Effector CD8-positive, alpha-beta T cell (primary cell): ENCODE data around the gene EAF2.
"Not testable (repeated sequence)": the region's sequence is repeated elsewhere in the genome, so short reads cannot be mapped to it uniquely, and the experiment has no call there.

ENCODE experiments used
- DNase-seq: peaks from one replicate; lab custom pipeline; 2025; lab: John Stamatoyannopoulos, UW
- total RNA-seq, 4 experiments: gene quantifications; one replicate each; lab custom pipeline; 2026; lab: John Stamatoyannopoulos, UW

EAF2 gene
- total RNA-seq: 3.0 to 5.4 (median 3.7) reads per million in 4 experiments

- peak; percentile 91 for DNase-seq
Measured at GRCh38 chr3:121834671-121835464, at the start of gene EAF2, which contains the start of gene IQCB1. TSS of gene EAF2 (plus strand) at chr3:121835209. CDS start at chr3:121835286, 77 bp downstream. TSS of gene IQCB1 (minus strand) at chr3:121835060. CDS start at chr3:121828960, 6,100 bp downstream.

GRCh38 chr3:121786485-121786884 is 48.5 kb upstream of the EAF2 start:
- DNase-seq: no peak

DNA sequence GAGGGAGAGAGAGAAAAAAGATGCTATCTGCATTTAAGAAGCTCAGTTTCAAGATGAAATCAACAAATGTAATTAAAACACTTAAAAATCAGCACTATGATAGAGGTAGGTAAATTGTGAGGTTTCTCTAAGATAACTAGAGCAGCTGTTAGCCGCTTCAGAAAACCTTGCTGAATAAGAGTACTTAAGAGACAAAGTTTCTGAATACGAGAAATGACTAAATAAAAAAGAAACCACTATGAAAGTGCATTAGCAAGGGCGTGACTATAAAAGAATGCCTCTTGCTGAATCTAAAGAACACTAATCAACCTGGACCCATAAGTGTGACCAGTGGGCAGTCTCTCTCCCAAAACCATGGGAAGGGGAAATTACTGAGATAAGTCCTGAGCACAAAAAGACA is 41.9 kb upstream of the EAF2 start:
- DNase-seq: no peak

- DNase-seq: no peak
Measured at GRCh38 chr3:121794264-121794983, 40.6 kb upstream of the EAF2 start.

GRCh38 chr3:121796970-121797369 is 38.0 kb upstream of the EAF2 start:
- DNase-seq: no peak

DNA sequence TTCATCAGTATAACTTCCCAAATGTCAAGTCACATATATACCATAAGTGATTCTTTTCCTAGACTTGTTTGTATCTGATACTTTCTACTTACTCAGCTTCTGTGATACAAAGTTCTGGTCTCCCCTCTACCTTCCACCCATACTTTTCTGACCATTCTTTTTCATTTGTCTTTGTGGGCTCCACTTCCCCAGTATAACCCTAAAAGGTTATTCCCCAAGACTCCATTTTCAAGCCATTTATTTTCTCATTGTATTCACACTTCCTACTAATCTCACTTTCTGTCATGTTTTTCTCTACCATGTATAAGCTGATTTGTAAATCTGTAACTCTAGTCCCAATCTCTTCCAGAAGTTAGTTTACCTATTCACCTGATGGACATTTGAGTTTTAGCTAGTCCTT is 34.1 kb upstream of the EAF2 start:
- no peak for DNase-seq

DNA sequence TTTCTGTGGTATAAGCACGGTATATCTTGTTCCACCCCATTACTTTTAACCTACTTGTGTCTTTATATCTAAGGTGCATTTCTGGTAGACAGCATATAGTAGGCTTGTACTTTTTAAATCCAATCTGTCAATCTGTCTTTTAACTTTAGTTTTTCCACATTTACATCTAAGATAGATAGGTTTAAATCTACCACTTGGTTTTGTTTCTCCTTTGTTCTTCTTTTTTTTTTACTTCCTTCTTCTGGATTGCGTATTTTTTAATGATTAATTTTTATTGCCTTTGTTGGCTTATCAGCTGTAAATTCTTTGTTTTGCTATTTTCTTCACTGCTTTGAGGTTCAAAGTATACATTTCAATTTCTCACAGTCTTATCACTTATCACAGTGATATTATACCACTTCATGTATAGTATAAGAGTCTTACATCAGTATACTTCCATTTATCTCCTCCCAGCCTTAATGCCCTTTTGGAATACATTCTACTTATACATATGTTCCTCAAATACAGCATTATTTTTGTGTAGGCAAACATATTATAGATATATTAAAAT is 31.2 kb upstream of the EAF2 start:
- no peak for DNase-seq

- no peak for DNase-seq
Measured at GRCh38 chr3:121809249-121809648, 25.8 kb upstream of the EAF2 start.

DNA sequence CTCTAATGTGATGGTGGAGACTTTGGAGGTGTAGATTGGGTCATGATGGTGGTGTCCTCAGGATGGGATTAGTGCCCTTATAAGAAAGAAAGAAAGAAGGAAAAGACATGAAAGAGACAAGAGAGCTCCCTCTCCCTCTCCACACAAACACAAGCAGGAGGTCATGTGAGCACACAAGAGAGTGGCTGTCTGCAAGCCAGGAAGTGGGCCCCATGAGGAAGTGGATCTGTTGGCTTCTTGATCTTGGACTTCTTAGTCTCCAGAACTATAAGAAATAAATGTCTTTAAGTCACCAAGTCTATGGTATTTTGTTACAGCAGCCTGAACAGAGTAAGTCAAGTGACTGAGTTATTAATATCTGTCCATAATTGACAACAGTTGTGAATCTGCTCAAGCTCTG is 17.3 kb upstream of the EAF2 start:
- DNase-seq: no peak

DNA sequence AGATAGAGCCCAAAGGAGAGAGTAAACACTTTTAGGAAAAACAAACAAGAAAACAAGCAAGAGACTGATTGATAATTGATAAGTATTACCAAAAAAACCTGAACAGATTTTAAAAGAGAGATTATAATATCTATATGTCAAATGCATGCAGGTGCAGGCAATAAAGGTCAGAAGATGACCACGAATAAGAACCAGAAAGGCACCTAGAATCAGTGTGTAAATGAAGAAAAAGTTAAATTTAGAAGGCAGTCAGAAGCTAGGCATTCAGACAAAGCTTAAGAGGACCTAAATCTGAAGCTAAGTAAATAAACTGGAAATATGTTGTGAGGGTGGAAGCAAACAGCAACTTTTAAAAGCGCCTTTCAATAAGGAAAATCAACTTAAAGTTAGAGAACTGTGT is 16.4 kb upstream of the EAF2 start:
- DNase-seq: no peak

- DNase-seq: no peak
Measured at GRCh38 chr3:121819236-121819635, 15.8 kb upstream of the EAF2 start.

- no peak for DNase-seq
Measured at GRCh38 chr3:121821421-121822199, 13.4 kb upstream of the EAF2 start.

DNA sequence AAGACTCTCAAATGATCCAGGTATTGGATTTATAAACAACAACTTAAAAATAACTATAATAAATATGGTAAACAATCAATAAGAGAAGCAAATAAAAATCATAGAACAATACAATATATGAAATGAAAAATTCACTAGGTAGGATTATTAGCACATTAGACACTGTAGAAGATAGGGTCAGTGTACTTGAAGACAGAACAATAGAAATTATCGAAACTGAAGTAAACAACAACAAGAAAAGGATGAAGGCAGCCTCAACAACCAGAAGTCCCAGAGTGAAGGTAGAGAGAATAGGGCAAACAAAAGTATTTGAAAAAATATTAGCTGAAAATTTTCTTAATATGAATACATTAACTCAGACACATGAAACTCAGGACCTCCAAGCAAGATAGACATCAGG is 12.0 kb upstream of the EAF2 start:
- DNase-seq: no peak

DNA sequence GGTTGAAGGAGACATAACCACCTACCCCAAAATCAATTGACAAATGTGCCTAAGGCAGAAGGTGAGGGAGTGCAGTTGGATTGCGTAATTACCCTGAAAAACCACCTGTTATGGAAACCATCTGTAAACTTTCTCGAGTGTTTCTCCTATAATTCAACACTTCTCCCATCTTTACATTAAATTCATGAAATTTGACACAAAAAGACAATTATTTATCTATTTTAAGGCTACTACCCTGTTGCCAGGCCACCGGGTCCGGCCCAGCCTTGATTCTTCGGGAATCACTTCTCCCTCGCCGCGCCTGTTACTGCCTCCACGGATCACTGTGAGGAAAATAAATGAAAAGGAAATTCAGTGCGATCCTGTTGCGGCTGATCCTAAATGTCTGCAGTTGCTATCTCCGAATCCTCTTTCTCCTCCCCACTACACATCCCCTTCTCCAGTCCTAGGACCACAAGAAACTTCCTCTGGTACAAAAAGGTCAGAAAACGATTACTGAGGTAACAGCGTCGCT is 795 bp upstream of the EAF2 start:
- DNase-seq: no peak

- no peak for DNase-seq
Measured at GRCh38 chr3:121835465-121835801, 424 bp downstream of the EAF2 start.

DNA sequence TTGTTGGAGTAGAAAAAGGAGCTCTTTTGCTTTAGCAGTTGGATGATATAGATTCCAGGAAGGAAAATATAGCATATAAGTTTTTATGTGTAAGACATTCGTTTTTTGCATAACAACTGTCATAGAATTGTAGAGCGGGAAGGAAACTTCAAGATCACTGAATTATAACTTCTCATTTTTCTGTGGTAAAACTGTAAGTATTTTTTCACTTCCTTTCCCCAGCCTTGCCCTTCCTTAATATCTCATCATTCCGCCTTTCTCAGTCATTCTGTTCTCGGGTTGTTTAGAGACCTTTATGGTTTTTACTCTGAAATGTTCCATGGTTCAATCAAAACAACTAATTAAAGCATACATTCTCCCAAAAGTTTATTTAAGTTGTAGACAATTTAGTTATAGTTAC is 1.1 kb downstream of the EAF2 start:
- no peak for DNase-seq

- DNase-seq: no peak
Measured at GRCh38 chr3:121836481-121836880, 1.5 kb downstream of the EAF2 start.

DNA sequence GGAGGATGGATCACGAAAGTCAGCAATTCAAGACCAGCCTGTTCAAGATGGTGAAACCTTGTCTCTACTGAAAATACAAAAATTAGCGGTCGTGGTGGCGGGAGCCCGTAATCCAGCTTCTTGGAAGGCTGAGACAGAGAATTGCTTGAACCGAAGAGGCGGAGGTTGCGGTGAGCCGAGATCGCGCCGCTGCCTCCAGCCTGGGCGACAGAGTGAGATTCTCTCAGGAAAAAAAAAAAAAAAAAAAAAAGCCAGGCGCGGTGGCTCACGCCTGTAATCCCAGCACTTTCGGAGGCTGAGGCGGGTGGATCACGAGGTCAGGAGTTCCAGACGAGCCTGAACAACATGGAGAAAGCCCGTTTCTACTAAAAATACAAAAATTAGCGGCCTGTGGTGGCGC is 5.0 kb downstream of the EAF2 start:
- DNase-seq: no peak

DNA sequence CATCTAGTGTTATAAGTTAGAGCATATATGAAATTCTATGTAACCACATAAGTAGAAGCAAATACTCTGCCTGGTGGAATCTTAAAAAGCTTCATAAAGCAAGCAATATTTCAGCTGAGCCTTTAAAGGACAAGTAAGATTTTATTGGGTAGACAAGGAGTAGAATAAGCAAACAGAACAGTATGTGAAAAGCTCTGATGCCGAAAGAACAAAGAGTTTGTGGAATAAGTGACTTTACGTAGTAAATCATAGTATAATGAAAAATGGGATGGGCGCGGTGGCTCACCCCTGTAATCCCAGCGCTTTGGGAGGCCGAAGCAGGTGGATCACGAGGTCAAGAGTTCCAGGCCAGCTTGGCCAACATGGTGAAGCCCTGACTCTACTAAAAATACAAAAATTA is 9.9 kb downstream of the EAF2 start:
- no peak for DNase-seq

DNA sequence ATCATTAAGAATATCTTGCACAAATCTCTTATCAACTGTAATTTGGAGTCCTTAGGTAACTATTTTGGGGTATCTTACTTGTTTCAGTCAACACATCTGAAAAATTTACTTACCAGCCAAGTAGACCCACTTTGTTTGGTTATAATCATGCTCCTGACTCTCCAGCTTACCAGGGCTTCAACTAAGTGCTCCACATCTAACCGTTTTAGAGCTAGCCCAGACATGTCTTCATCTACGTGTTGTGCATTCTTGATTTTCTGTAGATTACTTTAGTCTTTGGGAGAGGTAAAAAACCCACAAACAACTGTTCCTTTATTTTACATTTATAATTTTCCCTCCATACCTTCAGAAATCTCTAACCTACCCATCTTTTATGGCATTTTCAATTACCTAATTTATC is 17.2 kb downstream of the EAF2 start:
- DNase-seq: no peak

DNA sequence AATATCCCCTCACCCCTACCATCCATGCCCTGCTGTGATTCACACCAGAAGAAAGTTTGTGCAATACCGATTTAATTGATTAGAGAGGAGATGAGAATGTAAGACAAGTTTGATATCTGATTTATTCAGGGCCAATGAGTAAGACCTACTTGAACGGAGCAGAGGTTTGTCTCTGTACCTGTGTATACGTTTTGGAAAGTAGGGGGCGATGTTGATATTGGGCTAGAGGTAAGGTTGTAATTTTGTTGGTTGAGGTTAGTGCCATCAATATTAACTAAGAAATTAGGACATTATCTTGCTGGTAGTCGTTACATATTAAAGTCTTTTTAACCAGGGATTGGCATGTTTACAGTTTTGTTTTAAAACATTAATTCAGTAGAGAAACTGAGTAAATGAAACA is 20.5 kb downstream of the EAF2 start:
- no peak for DNase-seq

DNA sequence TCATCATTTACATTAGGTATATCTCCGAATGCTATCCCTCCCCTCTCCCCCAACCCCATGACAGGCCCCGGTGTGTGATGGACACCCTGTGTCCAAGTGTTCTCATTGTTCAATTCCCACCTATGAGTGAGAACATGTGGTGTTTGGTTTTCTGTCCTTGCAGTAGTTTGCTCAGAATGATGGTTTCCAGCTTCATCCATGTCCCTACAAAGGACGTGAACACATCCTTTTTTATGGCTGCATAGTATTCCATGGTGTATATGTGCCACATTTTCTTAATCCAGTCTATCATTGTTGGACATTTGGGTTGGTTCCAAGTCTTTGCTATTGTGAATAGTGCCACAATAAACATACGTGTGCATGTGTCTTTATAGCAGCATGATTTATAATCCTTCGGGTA is 22.8 kb downstream of the EAF2 start:
- DNase-seq: not testable (repeated sequence)
